Measurements from ENCODE around the gene LRRC45. TPM values are rescaled to one million over a fixed set of nuclear protein-coding genes. Genes with fewer than 3 reads are reported as not detected.

The LRRC45 gene
- total RNA-seq, 1 experiment from 2014 or later: 34.3 TPM

DNA sequence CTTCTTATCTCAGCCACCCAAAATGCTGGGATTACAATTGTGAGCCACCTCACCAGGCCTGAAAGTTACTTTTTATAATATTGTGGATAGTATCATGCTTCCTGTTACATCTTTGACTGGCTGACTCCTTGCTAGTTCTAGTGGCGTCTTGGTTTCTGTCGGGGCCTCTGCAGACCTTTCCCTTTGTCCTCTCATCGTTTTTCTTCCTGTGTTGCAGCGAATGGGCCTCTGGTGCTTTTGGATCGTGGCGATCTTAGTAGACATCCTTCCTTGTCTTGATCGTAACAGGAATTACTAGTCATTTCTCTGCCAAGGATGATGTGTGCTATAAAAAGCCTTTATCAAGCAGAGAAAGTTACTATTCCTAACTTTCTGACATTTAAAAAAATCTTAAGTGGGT, 24.9 kb upstream of the LRRC45 start:
- Histone ChIP-seq H3K9me3 (ENCODE audit: low read depth, low read length, poor library complexity, severe bottlenecking) (no peaks in the 10 kb centered on the region), H3K4me3 (ENCODE audit: low read depth, low read length, poor library complexity, severe bottlenecking) (no peak overlapping the region), H3K4me1 (ENCODE audit: insufficient read depth, low read length, poor library complexity, severe bottlenecking) (no peaks in the 10 kb centered on the region), H3K27me3 (replicated peaks; ENCODE audit: insufficient read depth, low read depth, low read length, poor library complexity) (no peaks in the 10 kb centered on the region), H3K27ac (ENCODE audit: low read depth, low read length, poor library complexity, severe bottlenecking) (no peak overlapping the region), H3K36me3 (ENCODE audit: insufficient read depth, low read length, poor library complexity, severe bottlenecking) (no peaks in the 10 kb centered on the region)
- ChIA-PET POLR2A (ENCODE audit: low non-redundant PET) (no interaction called here), CTCF (no interaction called here)
- BruUV-seq (replicated peaks): no TSS peak
- intact Hi-C loops (cut with micrococcal nuclease; ENCODE audit: unreplicated experiment): no loop called here
- DNase-seq (ENCODE audit: low spot score): no peak
- TF ChIP-seq, protein P1, sequence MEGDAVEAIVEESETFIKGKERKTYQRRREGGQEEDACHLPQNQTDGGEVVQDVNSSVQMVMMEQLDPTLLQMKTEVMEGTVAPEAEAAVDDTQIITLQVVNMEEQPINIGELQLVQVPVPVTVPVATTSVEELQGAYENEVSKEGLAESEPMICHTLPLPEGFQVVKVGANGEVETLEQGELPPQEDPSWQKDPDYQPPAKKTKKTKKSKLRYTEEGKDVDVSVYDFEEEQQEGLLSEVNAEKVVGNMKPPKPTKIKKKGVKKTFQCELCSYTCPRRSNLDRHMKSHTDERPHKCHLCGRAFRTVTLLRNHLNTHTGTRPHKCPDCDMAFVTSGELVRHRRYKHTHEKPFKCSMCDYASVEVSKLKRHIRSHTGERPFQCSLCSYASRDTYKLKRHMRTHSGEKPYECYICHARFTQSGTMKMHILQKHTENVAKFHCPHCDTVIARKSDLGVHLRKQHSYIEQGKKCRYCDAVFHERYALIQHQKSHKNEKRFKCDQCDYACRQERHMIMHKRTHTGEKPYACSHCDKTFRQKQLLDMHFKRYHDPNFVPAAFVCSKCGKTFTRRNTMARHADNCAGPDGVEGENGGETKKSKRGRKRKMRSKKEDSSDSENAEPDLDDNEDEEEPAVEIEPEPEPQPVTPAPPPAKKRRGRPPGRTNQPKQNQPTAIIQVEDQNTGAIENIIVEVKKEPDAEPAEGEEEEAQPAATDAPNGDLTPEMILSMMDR (conservative IDR thresholded peaks at IDR 0.05; ENCODE audit: low read depth, low read length): no peak
- no peak for TF ChIP-seq EZH2 (IDR thresholded peaks at IDR 0.05; ENCODE audit: borderline replicate concordance, low read depth, low read length, poor library complexity, severe bottlenecking)

DNA sequence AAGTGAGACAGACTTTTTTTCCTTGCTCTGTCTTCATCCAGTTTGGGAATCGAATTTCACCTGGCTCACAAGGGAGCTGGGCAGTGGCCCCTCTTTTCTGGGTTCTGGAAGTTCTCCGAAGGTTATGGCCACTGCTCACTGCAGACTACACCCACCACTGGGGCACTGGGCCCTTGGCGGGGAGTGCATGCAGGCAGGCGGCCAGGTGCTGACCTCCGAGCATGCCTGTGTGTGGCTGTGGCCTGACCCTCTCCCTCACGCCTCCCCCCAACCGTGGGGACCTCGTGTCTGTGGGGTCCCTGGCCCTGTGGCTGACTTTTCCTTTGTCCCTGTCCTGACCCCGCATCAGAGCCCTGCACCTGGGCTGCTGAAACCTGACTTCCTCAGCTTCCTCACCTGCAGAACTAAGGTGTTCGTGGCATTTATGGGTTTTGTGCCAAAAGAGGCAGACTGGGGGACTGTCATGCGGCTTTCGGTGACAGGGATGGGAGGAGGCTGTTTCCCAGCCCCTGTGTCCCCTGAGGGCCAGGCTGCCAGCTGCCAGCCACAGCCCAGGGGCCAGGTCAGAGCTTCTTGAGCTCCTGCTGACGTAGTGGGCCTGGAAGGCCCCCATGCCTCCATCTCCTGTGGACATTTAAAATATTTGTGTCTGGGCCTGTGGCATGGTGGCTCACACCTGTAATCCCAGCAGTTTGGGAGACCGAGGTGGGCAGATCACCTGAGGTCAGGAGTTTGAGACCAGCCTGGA, 24.2 kb upstream of the LRRC45 start:
- ChIA-PET POLR2A (ENCODE audit: low non-redundant PET) (no interaction called here), CTCF (no interaction called here)
- BruUV-seq (replicated peaks): no TSS peak
- peaks cover 6% of the 10 kb centered on the region for H3K4me1 ChIP-seq (ENCODE audit: insufficient read depth, low read length, poor library complexity, severe bottlenecking)
- H3K27me3 ChIP-seq (replicated peaks; ENCODE audit: insufficient read depth, low read depth, low read length, poor library complexity): no peaks in the 10 kb centered on the region
- DNase-seq (ENCODE audit: low spot score): no peak
- TF ChIP-seq EZH2 (IDR thresholded peaks at IDR 0.05; ENCODE audit: borderline replicate concordance, low read depth, low read length, poor library complexity, severe bottlenecking): no peak
- TF ChIP-seq, protein P1 (conservative IDR thresholded peaks at IDR 0.05; ENCODE audit: low read depth, low read length): no peak
- H3K4me3 ChIP-seq (ENCODE audit: low read depth, low read length, poor library complexity, severe bottlenecking): no peak overlapping the region
- intact Hi-C loops (cut with micrococcal nuclease; ENCODE audit: unreplicated experiment): no loop called here
- no peaks in the 10 kb centered on the region for H3K9me3 ChIP-seq (ENCODE audit: low read depth, low read length, poor library complexity, severe bottlenecking)
- H3K27ac ChIP-seq (ENCODE audit: low read depth, low read length, poor library complexity, severe bottlenecking): no peak overlapping the region
- no peaks in the 10 kb centered on the region for H3K36me3 ChIP-seq (ENCODE audit: insufficient read depth, low read length, poor library complexity, severe bottlenecking)

DNA sequence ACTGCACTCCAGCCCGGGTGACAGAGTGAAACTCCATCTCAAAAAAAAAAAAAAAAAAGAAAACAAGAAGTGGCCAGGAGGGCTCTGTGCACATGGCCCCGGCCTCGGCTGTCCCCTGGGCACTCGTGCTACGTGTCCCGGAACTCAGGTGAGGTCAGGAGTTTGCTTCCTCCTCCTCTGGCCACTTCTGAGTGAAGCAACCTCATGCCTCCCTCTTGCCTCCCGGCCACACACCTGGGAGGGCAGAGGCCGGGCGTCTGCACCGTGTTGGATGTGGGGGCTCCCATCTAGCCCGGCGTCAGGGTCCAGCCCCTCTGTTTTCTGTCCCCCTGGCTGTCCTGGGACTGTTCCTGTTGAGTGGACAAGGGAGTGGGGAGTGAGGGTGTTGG, 23.5 kb upstream of the LRRC45 start:
- no TSS peak for BruUV-seq (replicated peaks)
- Histone ChIP-seq H3K9me3 (ENCODE audit: low read depth, low read length, poor library complexity, severe bottlenecking) (no peaks in the 10 kb centered on the region), H3K27ac (ENCODE audit: low read depth, low read length, poor library complexity, severe bottlenecking) (no peak overlapping the region), H3K4me1 (ENCODE audit: insufficient read depth, low read length, poor library complexity, severe bottlenecking) (peaks cover 9% of the 10 kb centered on the region), H3K36me3 (ENCODE audit: insufficient read depth, low read length, poor library complexity, severe bottlenecking) (no peaks in the 10 kb centered on the region), H3K27me3 (replicated peaks; ENCODE audit: insufficient read depth, low read depth, low read length, poor library complexity) (no peaks in the 10 kb centered on the region), H3K4me3 (ENCODE audit: low read depth, low read length, poor library complexity, severe bottlenecking) (no peak overlapping the region)
- TF ChIP-seq, protein P1 (conservative IDR thresholded peaks at IDR 0.05; ENCODE audit: low read depth, low read length): no peak
- no peak for DNase-seq (ENCODE audit: low spot score)
- ChIA-PET CTCF (no interaction called here), POLR2A (ENCODE audit: low non-redundant PET) (no interaction called here)
- intact Hi-C loops (cut with micrococcal nuclease; ENCODE audit: unreplicated experiment): no loop called here
